ENCODE results near the gene VASN. TPM values are rescaled to one million over a fixed set of nuclear protein-coding genes. Genes with fewer than 3 reads are reported as not detected.
A peak's percentile ranks its signal among the peaks of the same experiment; 100 is the strongest.

Gene VASN
- total and polyA plus RNA-seq, 9 of the 15 experiments (the other 6 are each of a cell fraction or from before 2014, with no cell fraction given): 0.01 to 2.5 (median 0.41) TPM; not detected in 1

GRCh38 chr16:4402439-4403132 lies 30.9 kb downstream of the VASN start (continued):
- TF ChIP-seq E4F1 (CRISPR knock-in tag; IDR thresholded peaks at IDR 0.05; ENCODE audit: borderline replicate concordance) (no peak), ZBTB34 (CRISPR knock-in tag; IDR thresholded peaks at IDR 0.05) (no peak), PTTG1 (tag; IDR thresholded peaks at IDR 0.05; ENCODE audit: low read depth) (no peak), HEY1 (CRISPR knock-in tag; IDR thresholded peaks at IDR 0.05; ENCODE audit: borderline replicate concordance) (no peak), SRF (CRISPR knock-in tag; IDR thresholded peaks at IDR 0.05) (no peak), ZNF140 (CRISPR knock-in tag; IDR thresholded peaks at IDR 0.05) (no peak), GATA2 (CRISPR knock-in tag; IDR thresholded peaks at IDR 0.05) (no peak), KDM4B (IDR thresholded peaks at IDR 0.05; ENCODE audit: borderline replicate concordance in 2 of 2, low read depth in 1 of 2) (peak in 1 of 2 experiments; percentile 38; a peak in 1 of 4 replicates), NBN (IDR thresholded peaks at IDR 0.05; ENCODE audit: low read depth) (peak; percentile 68; the same call in 1 of the 2 replicates), HNRNPH1 (optimal IDR thresholded peaks at IDR 0.05; ENCODE audit: low read depth, low read length) (no peak), ELF2 (CRISPR knock-in tag; IDR thresholded peaks at IDR 0.05) (no peak), NKRF (IDR thresholded peaks at IDR 0.05; ENCODE audit: borderline replicate concordance) (no peak), TAF1 (IDR thresholded peaks at IDR 0.05; ENCODE audit: control insufficient read depth, extremely low read depth, insufficient read depth, low read length, severe bottlenecking) (no peak), ZFX (CRISPR knock-in tag; IDR thresholded peaks at IDR 0.05) (peak; percentile 48), MCM3 (IDR thresholded peaks at IDR 0.05) (no peak), KLF10 (CRISPR knock-in tag; IDR thresholded peaks at IDR 0.05) (no peak), ZNF12 (CRISPR knock-in tag; IDR thresholded peaks at IDR 0.05) (no peak)
- TF ChIP-seq, protein P1, sequence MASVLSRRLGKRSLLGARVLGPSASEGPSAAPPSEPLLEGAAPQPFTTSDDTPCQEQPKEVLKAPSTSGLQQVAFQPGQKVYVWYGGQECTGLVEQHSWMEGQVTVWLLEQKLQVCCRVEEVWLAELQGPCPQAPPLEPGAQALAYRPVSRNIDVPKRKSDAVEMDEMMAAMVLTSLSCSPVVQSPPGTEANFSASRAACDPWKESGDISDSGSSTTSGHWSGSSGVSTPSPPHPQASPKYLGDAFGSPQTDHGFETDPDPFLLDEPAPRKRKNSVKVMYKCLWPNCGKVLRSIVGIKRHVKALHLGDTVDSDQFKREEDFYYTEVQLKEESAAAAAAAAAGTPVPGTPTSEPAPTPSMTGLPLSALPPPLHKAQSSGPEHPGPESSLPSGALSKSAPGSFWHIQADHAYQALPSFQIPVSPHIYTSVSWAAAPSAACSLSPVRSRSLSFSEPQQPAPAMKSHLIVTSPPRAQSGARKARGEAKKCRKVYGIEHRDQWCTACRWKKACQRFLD (CRISPR knock-in tag; IDR thresholded peaks at IDR 0.05): no peak

Data from K562 (cell line).